ENCODE data around the gene MYADML2.

Gene MYADML2, protein sequence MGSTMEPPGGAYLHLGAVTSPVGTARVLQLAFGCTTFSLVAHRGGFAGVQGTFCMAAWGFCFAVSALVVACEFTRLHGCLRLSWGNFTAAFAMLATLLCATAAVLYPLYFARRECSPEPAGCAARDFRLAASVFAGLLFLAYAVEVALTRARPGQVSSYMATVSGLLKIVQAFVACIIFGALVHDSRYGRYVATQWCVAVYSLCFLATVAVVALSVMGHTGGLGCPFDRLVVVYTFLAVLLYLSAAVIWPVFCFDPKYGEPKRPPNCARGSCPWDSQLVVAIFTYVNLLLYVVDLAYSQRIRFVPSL

DNA sequence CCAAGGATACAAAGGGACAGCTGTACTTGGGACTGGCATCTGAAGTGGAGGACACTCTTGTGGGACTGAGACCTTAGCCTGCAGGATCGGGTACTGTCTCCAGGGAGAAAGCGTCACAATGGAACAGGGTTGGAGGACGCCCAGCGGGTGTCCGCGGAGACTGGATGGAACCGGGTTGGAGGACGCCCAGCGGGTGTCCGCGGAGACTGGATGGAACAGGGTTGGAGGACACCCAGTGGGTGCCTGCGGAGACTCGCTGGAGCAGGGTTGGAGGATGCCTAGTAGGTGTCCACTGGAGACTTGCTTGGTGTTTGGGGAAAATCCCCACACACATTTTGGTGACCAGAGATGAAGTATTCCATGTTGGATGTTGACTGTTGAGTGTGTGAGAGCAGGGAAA is at the start of gene MYADML2:
Gene MYADML2 (minus strand): TSS at position 45 of the 400 bp plus-strand sequence. CDS start 5,492 bp downstream, outside the sequence.
- Histone ChIP-seq H3K27me3 (ENCODE audit: control insufficient read depth, insufficient read depth, low read length) (peaks cover 2% of the 10 kb centered on the region), H3K36me3 (ENCODE audit: control insufficient read depth, insufficient read depth, low read length) (no peaks in the 10 kb centered on the region), H3K4me3 (ENCODE audit: low read length) (no peak within 1 kb of the TSS), H3K4me1 (ENCODE audit: control insufficient read depth, insufficient read depth, low read length) (no peaks in the 10 kb centered on the region), H3K9me3 (ENCODE audit: control insufficient read depth, low read length) (no peaks in the 10 kb centered on the region), H3K9ac (ENCODE audit: low read length) (no peak within 1 kb of the TSS)

DNA sequence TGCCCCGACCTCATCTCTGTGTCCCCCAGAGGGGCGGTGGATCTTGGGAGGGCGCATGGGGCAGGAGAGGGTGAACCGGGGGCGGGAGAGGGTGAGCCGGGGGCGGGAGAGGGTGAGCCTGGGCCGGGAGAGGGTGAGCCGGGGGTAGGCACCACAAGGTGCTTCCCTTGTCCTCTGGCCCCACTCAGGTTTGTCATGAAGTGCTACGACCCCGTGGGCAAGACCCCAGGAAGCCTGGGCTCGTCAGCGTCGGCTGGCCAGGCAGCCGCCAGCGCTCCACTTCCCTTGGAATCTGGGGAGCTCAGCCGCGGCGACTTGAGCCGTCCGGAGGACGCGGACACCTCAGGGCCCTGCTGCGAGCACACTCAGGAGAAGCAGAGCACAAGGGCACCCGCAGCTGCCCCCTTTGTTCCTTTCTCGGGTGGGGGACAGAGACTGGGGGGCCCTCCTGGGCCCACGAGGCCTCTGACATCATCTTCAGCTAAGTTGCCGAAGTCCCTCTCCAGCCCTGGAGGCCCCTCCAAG is 49.3 kb upstream of the MYADML2 start:
- Histone ChIP-seq H3K9me3 (ENCODE audit: control insufficient read depth, low read length) (no peaks in the 10 kb centered on the region), H3K4me1 (ENCODE audit: control insufficient read depth, insufficient read depth, low read length) (peaks cover 45% of the 10 kb centered on the region), H3K4me3 (ENCODE audit: low read length) (no peak overlapping the region), H3K36me3 (ENCODE audit: control insufficient read depth, insufficient read depth, low read length) (no peaks in the 10 kb centered on the region), H3K9ac (ENCODE audit: low read length) (no peak overlapping the region), H3K27me3 (ENCODE audit: control insufficient read depth, insufficient read depth, low read length) (no peaks in the 10 kb centered on the region)

DNA sequence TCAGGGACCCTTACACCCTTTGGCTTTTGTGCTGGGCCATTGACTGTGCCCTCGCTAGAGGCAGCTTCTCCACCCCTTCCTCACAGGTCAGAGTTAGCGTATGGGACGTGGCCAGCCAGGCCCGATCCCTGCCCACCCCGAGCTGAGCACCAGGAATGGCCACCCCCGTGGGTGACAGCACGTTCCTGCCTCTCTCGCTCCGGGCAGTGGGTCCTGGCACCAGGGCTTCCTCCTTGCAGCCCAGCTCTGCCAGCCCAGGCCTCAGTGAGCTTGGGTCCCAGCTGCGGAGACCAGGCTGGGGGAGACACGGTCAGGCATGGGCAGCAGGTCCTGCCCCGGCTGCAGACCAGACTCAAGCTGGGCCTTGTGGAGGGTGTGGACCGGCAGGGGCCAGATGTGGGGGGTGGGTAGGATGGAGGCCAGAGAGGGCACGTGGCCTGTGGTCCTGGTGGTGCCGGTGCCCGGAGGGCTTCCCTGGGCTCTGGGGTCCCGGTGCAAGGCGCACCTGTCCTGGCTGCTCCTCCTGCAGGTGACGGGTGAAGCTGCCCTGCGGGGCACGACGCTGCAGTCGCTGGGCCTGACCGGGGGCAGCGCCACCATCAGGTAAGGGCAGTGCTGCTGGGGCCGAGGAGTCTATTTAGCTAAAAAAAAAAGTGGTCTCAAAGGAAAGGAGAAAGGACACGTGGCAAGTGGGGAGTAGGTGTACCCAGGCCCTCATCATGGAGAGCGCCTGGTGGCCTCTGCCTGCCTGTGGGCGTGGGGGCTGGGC is 48.6 kb upstream of the MYADML2 start:
- no peak overlapping the region for H3K4me3 ChIP-seq (ENCODE audit: low read length)
- H3K27me3 ChIP-seq (ENCODE audit: control insufficient read depth, insufficient read depth, low read length), result no peaks in the 10 kb centered on the region
- H3K4me1 ChIP-seq (ENCODE audit: control insufficient read depth, insufficient read depth, low read length), result peaks cover 46% of the 10 kb centered on the region
- no peaks in the 10 kb centered on the region for H3K9me3 ChIP-seq (ENCODE audit: control insufficient read depth, low read length)
- no peak overlapping the region for H3K9ac ChIP-seq (ENCODE audit: low read length)
- H3K36me3 ChIP-seq (ENCODE audit: control insufficient read depth, insufficient read depth, low read length), result no peaks in the 10 kb centered on the region

DNA sequence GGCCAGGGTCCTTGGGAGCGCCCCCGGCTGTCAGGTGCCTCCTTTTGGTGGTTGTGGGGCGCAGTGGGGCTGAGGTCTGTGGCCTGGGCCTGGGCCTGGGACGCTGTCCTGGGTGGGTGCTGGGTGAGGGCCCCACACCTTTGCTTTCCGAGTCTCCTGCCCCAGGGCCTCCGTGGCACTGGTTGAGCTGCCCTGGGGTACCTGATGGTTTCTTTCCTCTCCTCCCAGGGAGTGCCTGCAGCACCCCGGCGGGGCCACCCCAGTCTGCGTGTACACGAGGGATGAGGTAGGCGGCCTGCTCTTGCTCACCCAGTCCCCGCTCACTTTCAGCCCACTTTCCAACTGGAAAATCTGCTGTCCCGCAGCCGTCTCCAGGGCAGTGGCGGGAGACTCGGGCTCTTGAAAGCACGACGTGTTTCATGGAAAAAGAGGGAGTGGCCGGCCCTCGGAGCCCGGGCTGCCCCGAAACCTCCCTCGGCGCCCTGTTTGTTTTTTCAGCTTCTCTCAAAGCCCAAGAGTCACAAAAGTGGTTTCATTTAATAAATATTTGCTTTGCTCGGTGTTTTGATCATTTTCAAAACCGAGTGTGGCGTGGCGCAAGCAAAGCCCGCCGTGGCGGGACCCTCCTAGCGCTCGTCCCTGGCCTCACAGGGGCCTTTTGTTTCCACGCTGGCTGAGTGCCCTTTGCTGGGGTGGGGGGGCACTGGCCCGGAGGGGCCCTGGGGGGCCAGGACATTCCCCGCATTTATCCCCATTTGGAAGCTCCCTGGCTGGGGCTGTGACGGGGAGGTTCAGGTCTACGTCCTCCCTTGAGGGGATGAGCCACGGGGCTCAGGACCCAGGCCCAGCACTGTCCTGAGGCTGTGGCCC is 47.8 kb upstream of the MYADML2 start:
- Histone ChIP-seq H3K4me3 (ENCODE audit: low read length) (no peak overlapping the region), H3K4me1 (ENCODE audit: control insufficient read depth, insufficient read depth, low read length) (peaks cover 41% of the 10 kb centered on the region), H3K9ac (ENCODE audit: low read length) (no peak overlapping the region), H3K27me3 (ENCODE audit: control insufficient read depth, insufficient read depth, low read length) (no peaks in the 10 kb centered on the region), H3K36me3 (ENCODE audit: control insufficient read depth, insufficient read depth, low read length) (no peaks in the 10 kb centered on the region), H3K9me3 (ENCODE audit: control insufficient read depth, low read length) (no peaks in the 10 kb centered on the region)

DNA sequence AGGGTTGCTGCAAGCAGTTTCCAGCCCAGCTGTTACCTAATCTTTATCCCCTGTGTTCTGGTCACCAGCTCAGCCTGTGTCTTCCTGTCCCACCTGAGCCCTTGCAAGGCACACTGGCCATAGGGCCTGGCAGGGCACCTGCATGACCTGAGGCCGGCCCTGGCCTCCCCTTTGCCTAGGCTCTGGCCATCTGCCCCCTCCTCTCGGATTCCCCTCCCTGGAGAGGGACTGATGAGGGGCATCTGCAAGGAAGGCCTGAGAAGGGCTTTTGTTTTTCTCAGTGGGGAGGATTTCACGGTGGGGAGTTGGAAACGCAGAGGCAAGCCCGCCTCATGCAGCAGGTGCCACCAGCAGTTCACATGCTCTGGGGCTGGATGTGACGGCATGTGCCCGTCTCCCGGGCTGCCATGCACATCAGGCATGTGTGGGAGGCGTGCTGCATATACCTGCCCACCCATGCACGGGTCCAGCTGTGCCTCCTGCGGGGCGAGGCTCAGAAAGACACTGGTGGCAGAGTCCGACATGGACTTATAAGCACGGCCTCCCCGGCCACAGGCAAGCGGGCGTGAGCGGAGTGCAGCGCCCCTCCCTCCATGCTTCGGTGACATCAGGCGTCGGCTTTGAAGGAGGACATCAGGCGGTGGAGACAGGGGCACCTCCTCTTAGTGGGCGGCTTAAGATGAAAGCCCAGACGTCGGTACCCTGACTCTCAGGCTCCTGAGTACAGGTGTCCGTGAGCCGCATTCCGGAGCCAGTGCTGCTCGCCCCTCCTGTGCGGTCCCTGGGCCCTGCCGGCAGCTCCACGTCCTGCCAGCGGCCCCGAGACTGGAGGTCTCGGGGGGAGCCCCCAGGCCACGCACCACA is 46.9 kb upstream of the MYADML2 start:
- Histone ChIP-seq H3K9ac (ENCODE audit: low read length) (no peak overlapping the region), H3K36me3 (ENCODE audit: control insufficient read depth, insufficient read depth, low read length) (no peaks in the 10 kb centered on the region), H3K9me3 (ENCODE audit: control insufficient read depth, low read length) (no peaks in the 10 kb centered on the region), H3K4me3 (ENCODE audit: low read length) (no peak overlapping the region), H3K27me3 (ENCODE audit: control insufficient read depth, insufficient read depth, low read length) (no peaks in the 10 kb centered on the region), H3K4me1 (ENCODE audit: control insufficient read depth, insufficient read depth, low read length) (peaks cover 40% of the 10 kb centered on the region)

DNA sequence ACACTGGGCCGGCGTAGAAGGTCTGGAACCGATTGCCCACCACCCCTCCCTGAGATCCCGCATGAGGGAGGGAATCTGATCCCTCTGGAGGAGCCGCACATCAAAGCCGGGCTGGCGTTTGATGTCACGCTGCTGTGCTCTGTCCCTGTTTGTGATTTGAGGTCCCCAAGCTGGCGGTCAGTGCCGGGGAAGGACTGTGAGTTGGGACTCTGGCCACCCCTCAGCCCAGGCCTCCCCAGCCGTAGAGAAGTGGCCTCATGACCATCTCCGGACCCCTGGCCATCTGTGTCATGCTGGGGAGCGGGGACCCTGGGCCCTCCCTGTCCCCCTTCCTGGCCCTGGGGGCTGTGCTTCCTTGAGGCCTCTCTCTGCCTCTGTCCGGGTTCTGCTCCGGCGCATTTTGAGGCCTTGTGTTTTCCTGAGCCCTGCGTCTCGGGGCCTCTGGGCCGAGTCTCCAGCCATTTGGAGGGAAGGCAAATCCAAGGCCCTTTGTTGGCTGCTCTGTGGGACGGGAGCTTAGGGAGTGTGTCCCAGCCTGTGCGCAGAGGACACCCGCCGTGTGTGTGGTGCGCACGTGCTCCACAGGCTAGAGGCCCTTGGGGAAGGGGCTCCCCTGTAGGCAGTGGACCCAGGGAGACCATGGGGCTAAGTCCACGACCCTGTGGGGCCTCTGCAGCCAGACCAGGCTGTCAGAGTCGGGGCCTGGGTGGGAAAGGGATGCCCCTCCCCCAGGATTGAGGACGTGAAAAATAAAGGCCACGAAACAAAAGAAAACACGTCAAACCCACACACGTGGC is 45.5 kb upstream of the MYADML2 start:
- H3K36me3 ChIP-seq (ENCODE audit: control insufficient read depth, insufficient read depth, low read length), result no peaks in the 10 kb centered on the region
- H3K4me3 ChIP-seq (ENCODE audit: low read length), result no peak overlapping the region
- no peaks in the 10 kb centered on the region for H3K27me3 ChIP-seq (ENCODE audit: control insufficient read depth, insufficient read depth, low read length)
- H3K9me3 ChIP-seq (ENCODE audit: control insufficient read depth, low read length), result no peaks in the 10 kb centered on the region
- H3K4me1 ChIP-seq (ENCODE audit: control insufficient read depth, insufficient read depth, low read length), result peaks cover 40% of the 10 kb centered on the region
- peak overlapping the region; percentile 55 for H3K9ac ChIP-seq (ENCODE audit: low read length)

DNA sequence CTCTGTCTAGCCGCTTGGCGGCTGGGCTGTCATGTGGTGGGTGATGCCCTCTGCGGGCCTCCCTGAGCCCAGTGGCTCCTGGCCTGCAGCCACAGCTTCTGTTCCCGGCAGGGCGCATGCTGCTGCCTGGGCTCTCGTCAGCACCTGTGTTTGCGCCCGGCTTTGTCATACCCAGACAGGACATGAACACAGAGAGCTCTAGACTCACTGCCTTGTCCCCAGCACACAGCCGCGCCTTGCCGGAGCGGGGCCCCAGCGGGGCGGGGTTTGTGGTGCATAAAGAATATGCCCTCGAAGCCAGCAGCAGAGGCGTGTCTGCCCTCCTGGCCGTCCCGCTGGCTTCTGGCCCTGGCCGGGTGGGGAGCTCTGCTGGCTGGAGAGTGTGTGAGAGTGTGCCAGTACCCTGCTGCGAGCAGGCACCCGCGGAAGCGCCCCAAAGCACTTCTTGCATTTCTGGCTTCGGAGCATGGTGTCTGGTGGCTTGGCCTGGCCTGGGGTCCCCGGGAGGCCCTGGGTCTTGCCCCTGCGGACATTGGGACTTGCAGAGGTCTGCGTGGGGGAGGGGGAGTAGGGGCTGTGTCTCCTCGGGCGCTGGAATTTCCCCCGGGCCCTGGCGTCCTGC is 44.8 kb upstream of the MYADML2 start:
- H3K9ac ChIP-seq (ENCODE audit: low read length), result peak overlapping the region; percentile 55
- H3K9me3 ChIP-seq (ENCODE audit: control insufficient read depth, low read length), result no peaks in the 10 kb centered on the region
- peaks cover 40% of the 10 kb centered on the region for H3K4me1 ChIP-seq (ENCODE audit: control insufficient read depth, insufficient read depth, low read length)
- H3K4me3 ChIP-seq (ENCODE audit: low read length), result no peak overlapping the region
- H3K36me3 ChIP-seq (ENCODE audit: control insufficient read depth, insufficient read depth, low read length), result no peaks in the 10 kb centered on the region
- H3K27me3 ChIP-seq (ENCODE audit: control insufficient read depth, insufficient read depth, low read length), result no peaks in the 10 kb centered on the region

DNA sequence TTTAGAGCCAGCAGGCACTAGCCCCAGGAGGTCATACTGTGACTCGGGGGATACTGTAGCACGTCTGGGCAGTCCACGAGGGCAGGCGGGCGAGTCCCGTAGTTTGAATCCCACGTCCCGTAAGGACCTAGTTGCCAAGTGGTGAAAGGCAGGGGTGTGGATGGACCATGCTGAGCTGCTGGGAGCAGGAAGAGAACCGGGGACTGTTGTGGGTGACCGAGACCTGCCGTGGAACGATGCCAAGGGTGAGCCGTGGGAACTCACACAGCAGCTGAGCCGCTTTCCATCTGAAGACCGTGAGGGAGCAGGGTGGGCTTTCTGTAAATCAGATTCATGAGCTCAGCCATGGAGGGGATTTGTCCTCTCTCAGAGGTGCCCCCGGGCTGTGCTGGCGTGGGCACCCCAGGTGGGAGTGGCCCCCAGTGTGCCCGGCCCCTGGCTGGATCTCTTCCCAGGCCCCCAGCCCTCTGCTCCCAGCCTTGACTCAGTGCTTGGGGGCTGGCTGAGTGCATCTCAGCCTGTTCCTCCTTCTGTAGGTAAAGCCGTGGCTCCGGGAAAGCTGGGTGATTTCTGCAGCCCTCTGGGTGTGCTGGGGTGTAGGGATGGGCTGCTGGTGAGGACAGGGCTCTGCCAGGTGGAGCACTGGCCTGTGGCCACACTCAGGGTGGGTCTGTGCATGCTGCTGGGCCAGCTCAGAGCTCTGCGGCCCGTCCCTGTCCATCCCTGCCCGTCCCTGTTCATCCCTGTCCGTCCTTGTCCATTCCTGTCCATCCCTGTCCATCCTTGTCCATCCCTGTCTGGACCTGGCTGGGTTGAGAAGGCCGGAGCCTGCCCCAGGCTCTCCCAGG is 44.0 kb upstream of the MYADML2 start:
- Histone ChIP-seq H3K9ac (ENCODE audit: low read length) (peak overlapping the region; percentile 25), H3K4me1 (ENCODE audit: control insufficient read depth, insufficient read depth, low read length) (peaks cover 40% of the 10 kb centered on the region), H3K9me3 (ENCODE audit: control insufficient read depth, low read length) (no peaks in the 10 kb centered on the region), H3K36me3 (ENCODE audit: control insufficient read depth, insufficient read depth, low read length) (no peaks in the 10 kb centered on the region), H3K4me3 (ENCODE audit: low read length) (no peak overlapping the region), H3K27me3 (ENCODE audit: control insufficient read depth, insufficient read depth, low read length) (no peaks in the 10 kb centered on the region)

DNA sequence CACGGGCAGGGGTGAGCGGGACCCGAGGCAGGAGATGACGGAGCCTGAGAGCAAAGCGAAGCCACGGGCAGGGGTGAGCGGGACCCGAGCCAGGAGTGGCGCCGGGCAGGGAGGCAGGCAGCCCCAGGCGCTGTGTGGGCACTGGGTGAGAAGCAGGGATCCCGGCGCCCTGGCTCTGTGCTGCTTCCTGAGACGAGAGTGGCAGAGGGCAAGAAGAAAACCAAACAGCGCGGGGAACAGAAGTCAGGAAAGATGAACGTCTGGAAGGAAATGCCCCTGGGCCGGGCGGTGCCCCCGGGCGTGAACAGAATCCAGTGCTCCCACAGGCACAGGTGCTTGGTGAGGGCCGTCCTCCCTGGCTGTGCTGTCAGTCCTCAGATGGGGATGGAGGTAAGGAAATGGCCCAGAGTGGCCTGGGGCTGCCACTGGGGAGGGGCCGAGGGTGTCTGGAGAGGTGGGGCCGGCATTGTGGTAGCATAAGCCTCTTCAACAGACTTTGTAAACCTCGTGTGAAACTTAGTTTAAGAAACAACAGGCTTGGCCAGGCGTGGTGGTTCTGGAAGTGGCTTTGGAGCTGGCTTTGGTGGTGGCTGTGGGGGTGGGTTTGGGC is 40.2 kb upstream of the MYADML2 start:
- H3K9ac ChIP-seq (ENCODE audit: low read length), result no peak overlapping the region
- no peaks in the 10 kb centered on the region for H3K9me3 ChIP-seq (ENCODE audit: control insufficient read depth, low read length)
- no peaks in the 10 kb centered on the region for H3K27me3 ChIP-seq (ENCODE audit: control insufficient read depth, insufficient read depth, low read length)
- no peak overlapping the region for H3K4me3 ChIP-seq (ENCODE audit: low read length)
- peaks cover 17% of the 10 kb centered on the region for H3K4me1 ChIP-seq (ENCODE audit: control insufficient read depth, insufficient read depth, low read length)
- no peaks in the 10 kb centered on the region for H3K36me3 ChIP-seq (ENCODE audit: control insufficient read depth, insufficient read depth, low read length)

All from mucosa of stomach (tissue), 1 donor.